SU-DHL-6 (cell line): ENCODE data around the gene NFAT5.

Experiments used
- H2AFZ ChIP-seq: fragments of 200-600 bp; sonication (generic); 2 replicates; pipeline ENCODE4 v1.6.1; 2014; ENCODE audit warnings: low read depth, mild to moderate bottlenecking, moderate library complexity, mixed read lengths, antibody characterized with exemption, low read length; ENCODE audit not compliant: severe bottlenecking
- H3F3A ChIP-seq: fragments of 200-600 bp; shearing (Covaris generic); 2 replicates; pipeline ENCODE4 v1.6.0; 2016; ENCODE audit warnings: antibody characterized with exemption, mild to moderate bottlenecking; ENCODE audit not compliant: insufficient read depth
- H3K27ac ChIP-seq: fragments of 200-600 bp; sonication (generic); 2 replicates; pipeline ENCODE4 v1.5.1; 2016; ENCODE audit warnings: low read depth, mild to moderate bottlenecking, low read length, moderate library complexity, mixed read lengths
- H3K27me3 ChIP-seq: fragments of 200-600 bp; sonication (generic), shearing (Covaris generic); 2 replicates; pipeline ENCODE4 v1.6.0; 2014; ENCODE audit warnings: mild to moderate bottlenecking, low read length
- H3K36me3 ChIP-seq: fragments of 200-600 bp; sonication (generic); 2 replicates; pipeline ENCODE4 v1.6.1; 2014; ENCODE audit warnings: mild to moderate bottlenecking, low read length, mixed read lengths
- H3K4me2 ChIP-seq: fragments of 300-600, 200-600 bp; shearing (Covaris generic), sonication (generic); 2 replicates; pipeline ENCODE4 v1.6.0; 2014; ENCODE audit warnings: low read length, low read depth, mild to moderate bottlenecking; ENCODE audit not compliant: poor library complexity, severe bottlenecking
- H3K4me3 ChIP-seq: fragments of 200-600 bp; sonication (generic); 2 replicates; pipeline ENCODE4 v1.5.1; 2014; ENCODE audit warnings: antibody characterized with exemption, low read length, mild to moderate bottlenecking, mixed read lengths; ENCODE audit not compliant: insufficient read depth, poor library complexity, severe bottlenecking
- H3K79me2 ChIP-seq: fragments of 200-600 bp; sonication (generic); 2 replicates; pipeline ENCODE4 v1.6.1; 2014; ENCODE audit warnings: mild to moderate bottlenecking, low read length, moderate library complexity; ENCODE audit not compliant: insufficient read depth
- H3K9ac ChIP-seq: fragments of 200-600 bp; sonication (generic); 2 replicates; pipeline ENCODE4 v1.7.0; 2014; ENCODE audit warnings: mild to moderate bottlenecking, low read length
- H3K9me2 ChIP-seq: fragments of 200-600 bp; sonication (generic); replicated peaks from 2 replicates; pipeline ENCODE4 v1.6.1; 2014; ENCODE audit warnings: low read length; ENCODE audit not compliant: insufficient read depth
- H3K9me3 ChIP-seq: fragments of 200-600 bp; sonication (generic); 2 replicates; pipeline ENCODE4 v1.6.1; 2014; ENCODE audit warnings: low read length, mixed read lengths; ENCODE audit not compliant: insufficient read depth
- H4K20me1 ChIP-seq: fragments of 200-600 bp; sonication (generic); 2 replicates; pipeline ENCODE4 v1.6.1; 2014; ENCODE audit warnings: low read depth, mild to moderate bottlenecking, antibody characterized with exemption, low read length, moderate library complexity, mixed read lengths
- EZH2phosphoT487 ChIP-seq: fragments of 200-600 bp; sonication (generic), shearing (Covaris generic); conservative IDR thresholded peaks from 2 replicates; pipeline ENCODE4 v1.6.1; 2018; ENCODE audit warnings: mild to moderate bottlenecking, antibody characterized with exemption, low read length, moderate library complexity, mixed read lengths
- TF ChIP-seq, protein P1 (sequence below): fragments of 200-600 bp; sonication (generic); IDR thresholded peaks from one replicate; pipeline ENCODE4 v1.5.1; 2017; ENCODE audit warnings: antibody characterized with exemption, mild to moderate bottlenecking, low read length, moderate library complexity; ENCODE audit not compliant: insufficient read depth, poor library complexity, severe bottlenecking

The NFAT5 gene

DNA sequence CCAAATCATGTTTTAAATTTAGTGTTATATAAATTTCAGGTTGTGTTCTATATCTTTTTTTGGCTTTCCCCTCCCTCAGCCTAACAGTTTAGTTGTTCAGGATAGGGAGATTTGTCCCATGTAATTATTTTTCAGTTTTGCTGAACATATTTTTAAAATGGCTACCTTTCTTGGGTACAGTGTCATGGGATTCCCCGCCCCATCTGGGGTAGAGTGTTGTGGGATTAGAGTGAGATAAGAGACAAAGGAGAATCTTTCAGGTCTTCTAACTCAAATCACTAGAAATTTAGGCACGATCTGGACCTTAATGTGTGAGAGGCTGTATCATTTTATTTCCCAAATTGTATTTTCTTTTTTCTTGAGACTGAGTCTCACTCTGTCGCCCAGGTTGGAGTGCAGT lies 24.8 kb downstream of the NFAT5 start:
- H2AFZ ChIP-seq: no peak overlapping the region
- no peaks in the 10 kb centered on the region for H3K36me3 ChIP-seq
- no peak overlapping the region for H3K27ac ChIP-seq
- no peaks in the 10 kb centered on the region for H3F3A ChIP-seq
- H3K9me3 ChIP-seq: no peaks in the 10 kb centered on the region
- TF ChIP-seq EZH2phosphoT487: no peak
- TF ChIP-seq, protein P1, sequence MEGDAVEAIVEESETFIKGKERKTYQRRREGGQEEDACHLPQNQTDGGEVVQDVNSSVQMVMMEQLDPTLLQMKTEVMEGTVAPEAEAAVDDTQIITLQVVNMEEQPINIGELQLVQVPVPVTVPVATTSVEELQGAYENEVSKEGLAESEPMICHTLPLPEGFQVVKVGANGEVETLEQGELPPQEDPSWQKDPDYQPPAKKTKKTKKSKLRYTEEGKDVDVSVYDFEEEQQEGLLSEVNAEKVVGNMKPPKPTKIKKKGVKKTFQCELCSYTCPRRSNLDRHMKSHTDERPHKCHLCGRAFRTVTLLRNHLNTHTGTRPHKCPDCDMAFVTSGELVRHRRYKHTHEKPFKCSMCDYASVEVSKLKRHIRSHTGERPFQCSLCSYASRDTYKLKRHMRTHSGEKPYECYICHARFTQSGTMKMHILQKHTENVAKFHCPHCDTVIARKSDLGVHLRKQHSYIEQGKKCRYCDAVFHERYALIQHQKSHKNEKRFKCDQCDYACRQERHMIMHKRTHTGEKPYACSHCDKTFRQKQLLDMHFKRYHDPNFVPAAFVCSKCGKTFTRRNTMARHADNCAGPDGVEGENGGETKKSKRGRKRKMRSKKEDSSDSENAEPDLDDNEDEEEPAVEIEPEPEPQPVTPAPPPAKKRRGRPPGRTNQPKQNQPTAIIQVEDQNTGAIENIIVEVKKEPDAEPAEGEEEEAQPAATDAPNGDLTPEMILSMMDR: no peak
- H3K4me3 ChIP-seq: no peak overlapping the region
- H3K79me2 ChIP-seq: peaks cover 15% of the 10 kb centered on the region
- H3K9ac ChIP-seq: no peak overlapping the region
- H3K27me3 ChIP-seq: no peaks in the 10 kb centered on the region
- no peaks in the 10 kb centered on the region for H4K20me1 ChIP-seq
- H3K4me2 ChIP-seq: no peak overlapping the region
- H3K9me2 ChIP-seq: no peaks in the 10 kb centered on the region

DNA sequence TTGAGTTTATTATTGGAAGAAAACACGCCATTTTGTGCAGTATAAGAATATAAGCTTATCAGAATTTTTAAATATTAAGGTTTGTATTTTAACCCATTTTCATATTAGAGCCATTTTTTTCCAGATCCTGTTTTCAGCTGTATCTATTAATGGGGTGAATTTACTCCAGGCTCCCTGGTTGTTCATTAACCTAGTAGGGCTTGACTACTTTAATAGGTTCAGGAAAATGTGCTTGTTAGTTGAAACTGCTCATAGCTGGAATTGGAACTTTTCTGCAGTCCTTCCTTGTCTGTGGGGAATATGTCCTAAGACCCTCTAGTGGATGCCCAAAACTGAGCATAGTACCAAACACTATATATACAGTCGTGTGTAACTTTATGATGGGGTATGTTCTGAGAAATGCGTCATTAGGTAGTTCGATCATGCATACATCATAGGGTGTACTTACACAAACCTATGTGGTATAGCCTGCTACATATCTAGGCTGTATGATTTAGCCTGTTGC lies 28.0 kb downstream of the NFAT5 start:
- Histone ChIP-seq H3K79me2 (no peaks in the 10 kb centered on the region; the same call in none of the 2 replicates), H3K9me2 (no peaks in the 10 kb centered on the region), H3F3A (no peaks in the 10 kb centered on the region), H3K4me2 (no peak overlapping the region), H3K27me3 (no peaks in the 10 kb centered on the region), H3K9me3 (no peaks in the 10 kb centered on the region), H3K4me3 (no peak overlapping the region), H4K20me1 (no peaks in the 10 kb centered on the region), H3K36me3 (no peaks in the 10 kb centered on the region), H3K27ac (no peak overlapping the region), H2AFZ (no peak overlapping the region), H3K9ac (no peak overlapping the region)
- TF ChIP-seq, protein P1: no peak
- TF ChIP-seq EZH2phosphoT487: no peak

DNA sequence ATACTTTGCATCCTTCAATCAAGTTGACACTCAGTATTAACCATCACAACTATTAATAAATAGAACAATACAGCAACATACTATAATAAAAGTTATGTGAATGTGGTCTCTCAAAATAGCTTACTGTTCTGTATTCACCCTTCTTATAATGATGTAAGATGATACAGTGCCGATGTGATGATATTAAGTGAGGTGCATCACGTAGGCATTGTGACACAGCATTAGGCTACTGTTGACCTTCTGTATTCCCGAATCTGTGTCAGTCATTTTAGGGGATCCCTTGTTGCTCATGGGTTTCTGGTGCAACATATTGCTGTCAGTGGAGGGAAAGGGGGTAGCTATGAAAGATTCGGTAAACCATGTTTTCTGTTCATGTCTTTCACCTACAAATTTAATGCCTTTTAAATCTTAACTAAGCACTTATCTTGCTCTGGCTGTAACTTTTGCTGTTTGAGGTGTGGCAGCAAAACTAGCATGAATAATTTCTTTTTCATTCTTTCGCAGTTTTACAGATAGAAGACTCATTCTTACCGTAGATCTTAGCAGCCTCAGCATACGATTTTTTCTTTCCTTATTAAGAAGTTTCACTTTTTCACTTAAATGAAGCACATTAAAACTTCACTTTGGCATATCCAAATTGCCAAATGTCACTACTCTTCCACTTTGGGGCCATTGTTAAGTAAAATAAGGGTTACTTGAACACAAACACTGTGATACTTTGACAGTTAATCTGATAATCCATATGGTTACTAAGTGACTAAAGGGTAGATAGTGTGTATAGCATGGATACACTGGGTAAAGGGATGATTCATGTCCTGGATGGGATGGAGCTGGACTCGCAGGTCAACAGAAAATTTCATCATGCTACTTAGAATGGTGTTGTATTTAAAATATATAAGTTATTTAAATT lies 29.6 kb downstream of the NFAT5 start:
- Histone ChIP-seq H3K9ac (no peak overlapping the region), H4K20me1 (no peaks in the 10 kb centered on the region), H3K27ac (no peak overlapping the region), H3K79me2 (no peaks in the 10 kb centered on the region; the same call in none of the 2 replicates), H2AFZ (no peak overlapping the region), H3K9me2 (no peaks in the 10 kb centered on the region), H3F3A (no peaks in the 10 kb centered on the region), H3K4me2 (no peak overlapping the region), H3K27me3 (no peaks in the 10 kb centered on the region), H3K9me3 (no peaks in the 10 kb centered on the region), H3K4me3 (no peak overlapping the region), H3K36me3 (no peaks in the 10 kb centered on the region)
- no peak for TF ChIP-seq EZH2phosphoT487
- TF ChIP-seq, protein P1: no peak
